GM18909 (cell line): Measurements from ENCODE around the gene KIF13A.
"Not testable (repeated sequence)": the region's sequence is repeated elsewhere in the genome, so short reads cannot be mapped to it uniquely, and the experiment has no call there.

Source experiments
- ATAC-seq: cut with Tn5 transposase; IDR thresholded peaks from one replicate; pipeline ENCODE4 v1.9.1; 2021; ENCODE audit warnings: mild to moderate bottlenecking; ENCODE audit not compliant: unreplicated experiment, poor library complexity

KIF13A gene

GRCh38 chr6:17905611-17906592 is 81.5 kb downstream of the KIF13A start:
- ATAC-seq, result no peak

GRCh38 chr6:17904491-17905120 is 82.8 kb downstream of the KIF13A start:
- ATAC-seq, result no peak

GRCh38 chr6:17902974-17903373 is 84.5 kb downstream of the KIF13A start:
- no peak for ATAC-seq

- ATAC-seq, result no peak
Measured at GRCh38 chr6:17901493-17901892, 85.9 kb downstream of the KIF13A start.

GRCh38 chr6:17900011-17900410 is 87.4 kb downstream of the KIF13A start:
- no peak for ATAC-seq

GRCh38 chr6:17899491-17899890 is 87.9 kb downstream of the KIF13A start:
- no peak for ATAC-seq

GRCh38 chr6:17897681-17898080 is 89.8 kb downstream of the KIF13A start:
- no peak for ATAC-seq

GRCh38 chr6:17894905-17895304 is 92.5 kb downstream of the KIF13A start:
- ATAC-seq, result no peak

GRCh38 chr6:17894191-17894590 is 93.2 kb downstream of the KIF13A start:
- no peak for ATAC-seq

- no peak for ATAC-seq
Measured at GRCh38 chr6:17892097-17892686, 95.2 kb downstream of the KIF13A start.

- ATAC-seq, result no peak
Measured at GRCh38 chr6:17890309-17890708, 97.1 kb downstream of the KIF13A start.

GRCh38 chr6:17889777-17890176 is 97.7 kb downstream of the KIF13A start:
- not testable (repeated sequence) for ATAC-seq

GRCh38 chr6:17886891-17887290 is 100.5 kb downstream of the KIF13A start:
- no peak for ATAC-seq

GRCh38 chr6:17885889-17886576 is 101.4 kb downstream of the KIF13A start:
- ATAC-seq, result no peak

GRCh38 chr6:17884498-17885478 is 102.6 kb downstream of the KIF13A start:
- ATAC-seq, result peak; percentile 86

GRCh38 chr6:17883665-17884497 is 103.6 kb downstream of the KIF13A start:
- no peak for ATAC-seq

GRCh38 chr6:17881085-17881858 is 106.2 kb downstream of the KIF13A start:
- no peak for ATAC-seq

GRCh38 chr6:17879184-17879583 is 108.3 kb downstream of the KIF13A start:
- ATAC-seq, result no peak
